Activated naive CD8-positive, alpha-beta T cell treated with anti-CD3 and anti-CD28 coated beads, Interleukin-2, amount 50 U/mL, for 24 hours (primary cell): ENCODE measurements around the gene EYA3.

Experiments
- ATAC-seq: fragments of 150-1000 bp; cut with Tn5 transposase; one replicate; pipeline ENCODE4 v1.10.0; 2021
- DNase-seq: peaks from one replicate; pipeline ENCODE4 v3.0.0; 2021
- H3K27ac Mint-ChIP-seq: one replicate; pipeline ENCODE4 v1.8.0; 2021; ENCODE audit warnings: mild to moderate bottlenecking, mixed read lengths
- H3K27me3 Mint-ChIP-seq: one replicate; pipeline ENCODE4 v1.8.0; 2021; ENCODE audit warnings: mixed read lengths
- H3K36me3 Mint-ChIP-seq: one replicate; pipeline ENCODE4 v1.8.0; 2021; ENCODE audit warnings: low read depth, mixed read lengths
- H3K4me1 Mint-ChIP-seq: one replicate; pipeline ENCODE4 v1.8.0; 2021; ENCODE audit warnings: mixed read lengths
- H3K4me3 Mint-ChIP-seq: one replicate; pipeline ENCODE4 v1.8.0; 2021; ENCODE audit warnings: mild to moderate bottlenecking, moderate library complexity, mixed read lengths
- H3K9me3 Mint-ChIP-seq: one replicate; pipeline ENCODE4 v1.8.0; 2021; ENCODE audit warnings: mixed read lengths

The EYA3 gene

DNA sequence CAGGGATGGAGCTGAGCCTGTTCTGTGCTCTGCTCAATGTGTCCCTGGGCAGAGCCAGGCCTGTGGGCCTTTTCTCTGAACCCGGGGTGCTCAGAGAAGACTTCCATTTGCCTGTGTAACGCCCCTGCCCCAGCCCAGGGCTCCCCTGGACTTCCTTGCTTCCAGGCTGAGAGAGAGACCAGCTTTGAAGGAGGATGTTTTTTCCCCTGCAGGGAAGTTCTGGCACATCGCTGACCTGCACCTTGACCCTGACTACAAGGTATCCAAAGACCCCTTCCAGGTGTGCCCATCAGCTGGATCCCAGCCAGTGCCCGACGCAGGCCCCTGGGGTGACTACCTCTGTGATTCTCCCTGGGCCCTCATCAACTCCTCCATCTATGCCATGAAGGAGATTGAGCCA is 143.4 kb downstream of the EYA3 start:
- peaks cover 17% of the 10 kb centered on the region for H3K4me1 Mint-ChIP-seq
- no peaks in the 10 kb centered on the region for H3K9me3 Mint-ChIP-seq
- no peaks in the 10 kb centered on the region for H3K36me3 Mint-ChIP-seq
- no peaks in the 10 kb centered on the region for H3K27me3 Mint-ChIP-seq
- no peak overlapping the region for H3K27ac Mint-ChIP-seq
- H3K4me3 Mint-ChIP-seq = no peak overlapping the region
- DNase-seq (no peak), ATAC-seq (no peak)

DNA sequence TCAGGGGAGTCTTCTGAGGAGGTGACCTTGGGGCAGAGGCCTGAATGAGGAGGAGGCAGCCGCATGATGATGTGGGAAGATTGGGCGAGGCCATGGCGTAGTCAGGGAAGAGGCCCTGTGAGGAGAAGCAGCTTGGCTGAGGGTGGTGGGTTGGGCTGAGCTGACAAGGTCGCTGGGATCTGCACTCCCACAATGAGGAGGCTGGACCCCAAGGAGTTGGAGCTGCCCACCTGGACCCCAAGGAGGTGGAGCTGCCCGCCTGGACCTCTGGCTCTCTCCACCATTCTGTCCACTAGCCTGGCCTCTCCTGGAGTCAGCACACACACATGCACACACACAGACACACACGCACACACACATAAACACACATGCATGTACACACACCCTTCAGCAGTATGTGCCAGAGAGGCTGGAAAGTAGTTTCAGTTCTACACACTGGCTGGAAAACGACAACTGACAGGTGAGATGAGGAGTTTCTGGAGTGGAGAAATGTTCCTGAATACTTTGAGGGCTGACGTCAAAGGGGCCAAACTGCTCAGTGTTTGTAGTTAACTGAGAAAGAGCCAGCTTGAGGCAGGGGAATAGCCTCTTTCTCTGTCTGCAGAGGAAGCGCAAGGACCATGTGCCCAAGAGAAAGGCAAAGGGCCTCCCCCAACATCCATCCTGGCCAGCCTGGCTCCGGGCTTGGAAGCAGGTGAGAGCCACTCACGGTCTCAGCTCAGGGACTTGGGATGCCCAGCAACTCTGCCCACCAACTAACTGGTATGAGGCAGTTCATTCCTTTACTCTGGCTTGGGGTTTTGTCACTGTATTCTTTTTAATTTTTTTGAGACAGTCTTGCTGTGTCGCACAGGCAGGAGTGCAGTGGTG is 146.5 kb downstream of the EYA3 start:
- Mint-ChIP-seq H3K4me3 (no peak overlapping the region), H3K27ac (no peak overlapping the region), H3K4me1 (peaks cover 17% of the 10 kb centered on the region), H3K27me3 (no peaks in the 10 kb centered on the region), H3K9me3 (no peaks in the 10 kb centered on the region), H3K36me3 (no peaks in the 10 kb centered on the region)
- ATAC-seq (no peak), DNase-seq (no peak)

- Mint-ChIP-seq H3K4me1 (peaks cover 17% of the 10 kb centered on the region), H3K4me3 (no peak overlapping the region), H3K27ac (no peak overlapping the region), H3K36me3 (no peaks in the 10 kb centered on the region), H3K9me3 (no peaks in the 10 kb centered on the region), H3K27me3 (peaks cover 2% of the 10 kb centered on the region)
- no peak for DNase-seq
- no peak for ATAC-seq
Measured at GRCh38 chr1:27940870-27941560, 147.4 kb downstream of the EYA3 start.

DNA sequence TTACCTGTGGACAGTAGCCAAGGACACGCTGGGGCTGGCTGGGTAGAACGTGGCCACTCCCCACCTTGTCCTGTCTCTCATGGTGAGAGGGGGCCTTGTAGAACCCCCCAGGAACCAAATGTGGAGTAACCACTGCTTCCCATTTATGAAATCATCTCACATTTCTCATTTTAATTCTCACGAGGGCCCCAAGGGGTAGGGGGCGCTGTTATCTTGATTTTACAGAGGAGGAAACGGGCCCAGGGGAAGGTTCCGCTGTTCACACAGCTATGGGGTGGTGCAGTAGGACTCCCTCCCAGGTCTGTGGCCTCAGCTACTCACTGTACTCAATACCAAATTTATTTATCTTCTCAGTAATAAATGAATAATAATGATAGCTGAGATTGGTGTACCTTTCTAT is 148.1 kb downstream of the EYA3 start:
- DNase-seq (peak; percentile 75), ATAC-seq (peak; percentile 83)
- Mint-ChIP-seq H3K27me3 (peaks cover 9% of the 10 kb centered on the region), H3K4me1 (peaks cover 22% of the 10 kb centered on the region), H3K4me3 (no peak overlapping the region), H3K36me3 (no peaks in the 10 kb centered on the region), H3K9me3 (no peaks in the 10 kb centered on the region), H3K27ac (no peak overlapping the region)

GRCh38 chr1:27938488-27938887 is 149.9 kb downstream of the EYA3 start:
- Mint-ChIP-seq H3K4me1 (peaks cover 26% of the 10 kb centered on the region), H3K36me3 (no peaks in the 10 kb centered on the region), H3K9me3 (no peaks in the 10 kb centered on the region), H3K27ac (no peak overlapping the region), H3K27me3 (peaks cover 15% of the 10 kb centered on the region), H3K4me3 (no peak overlapping the region)
- no peak for ATAC-seq
- no peak for DNase-seq

GRCh38 chr1:27937524-27937836 is 150.9 kb downstream of the EYA3 start:
- Mint-ChIP-seq H3K27ac (no peak overlapping the region), H3K36me3 (no peaks in the 10 kb centered on the region), H3K9me3 (no peaks in the 10 kb centered on the region), H3K4me1 (peaks cover 19% of the 10 kb centered on the region), H3K4me3 (no peak overlapping the region), H3K27me3 (peaks cover 17% of the 10 kb centered on the region)
- DNase-seq = no peak
- ATAC-seq = no peak

- no peak for ATAC-seq
Measured at GRCh38 chr1:27936370-27936769, 152.0 kb downstream of the EYA3 start.

DNA sequence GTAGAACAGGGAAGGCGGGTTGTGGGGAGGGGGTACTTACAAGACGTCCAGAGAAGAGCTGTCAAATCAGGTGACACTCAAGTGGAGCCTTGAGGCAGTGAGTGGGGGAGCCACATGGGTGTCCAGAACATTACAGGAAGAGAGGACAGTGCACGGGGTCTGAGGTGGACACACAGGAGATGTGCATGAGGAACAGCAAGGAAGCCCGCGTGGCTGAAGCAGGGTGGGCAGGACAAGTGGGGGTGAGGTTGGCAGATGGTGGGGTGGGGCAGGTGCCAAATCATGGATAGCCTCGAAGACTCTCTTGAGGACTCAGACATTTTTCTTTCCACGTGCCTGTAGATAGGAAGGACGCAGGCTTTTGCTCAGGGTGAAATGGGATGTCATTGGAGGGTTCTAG is 152.7 kb downstream of the EYA3 start:
- H3K4me3 Mint-ChIP-seq = peak overlapping the region; percentile 59

More at GRCh38 chr1:27936370-27936769, 152.0 kb downstream of the EYA3 start:
- Mint-ChIP-seq H3K9me3 (no peaks in the 10 kb centered on the region), H3K36me3 (no peaks in the 10 kb centered on the region), H3K4me3 (no peak overlapping the region), H3K27ac (no peak overlapping the region), H3K27me3 (peaks cover 17% of the 10 kb centered on the region), H3K4me1 (peaks cover 19% of the 10 kb centered on the region)
- no peak for DNase-seq

DNA sequence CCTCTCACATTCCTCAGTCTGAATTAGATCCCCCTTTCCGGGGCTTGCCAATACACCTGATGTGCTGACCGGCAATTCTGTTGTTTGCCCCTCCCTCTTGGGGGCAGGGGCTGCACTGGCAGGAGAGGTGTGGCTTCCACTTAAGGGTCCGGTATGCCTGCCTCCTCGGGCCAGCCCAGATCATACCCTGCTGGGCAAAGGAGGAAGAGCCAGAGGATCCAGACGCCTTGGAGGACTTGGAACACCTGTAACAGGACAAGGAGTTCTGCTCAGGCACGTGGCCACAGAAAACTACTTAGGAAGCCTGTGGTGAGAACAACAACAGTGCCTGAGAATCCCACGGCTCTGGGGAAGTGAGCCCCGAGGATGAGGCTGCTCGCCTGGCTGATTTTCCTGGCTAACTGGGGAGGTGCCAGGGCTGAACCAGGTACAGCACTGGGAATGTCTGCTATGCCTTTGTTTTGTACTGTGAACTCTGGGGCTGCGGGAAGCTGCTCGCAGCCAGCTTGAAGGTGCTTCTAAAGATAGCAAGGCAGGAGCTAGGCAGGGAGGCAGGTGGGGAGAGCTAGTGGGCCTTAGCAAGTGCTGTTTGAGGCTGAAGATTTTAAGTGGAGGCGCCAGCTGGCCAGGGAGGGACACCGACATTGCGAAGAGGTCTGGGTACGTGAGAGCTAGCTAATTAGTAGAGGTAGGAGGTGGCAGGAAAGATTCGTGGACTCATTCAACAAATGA is 153.4 kb downstream of the EYA3 start, which contains the start of gene SMPDL3B:
TSS of gene SMPDL3B (plus strand) at position 183 of the 732 bp plus-strand sequence. CDS start at position 367, 184 bp downstream.
- peak within 1 kb of the TSS; percentile 59 for H3K4me3 Mint-ChIP-seq
- H3K4me1 Mint-ChIP-seq = peaks cover 14% of the 10 kb centered on the region
- ATAC-seq (peak; percentile 58), DNase-seq (peak; percentile 20)
- no peaks in the 10 kb centered on the region for H3K36me3 Mint-ChIP-seq
- H3K27me3 Mint-ChIP-seq = peaks cover 17% of the 10 kb centered on the region
- no peak within 1 kb of the TSS for H3K27ac Mint-ChIP-seq
- H3K9me3 Mint-ChIP-seq = no peaks in the 10 kb centered on the region

More for the DNA sequence above, 152.7 kb downstream of the EYA3 start:
- Mint-ChIP-seq H3K4me1 (peaks cover 19% of the 10 kb centered on the region), H3K27me3 (peaks cover 17% of the 10 kb centered on the region), H3K9me3 (no peaks in the 10 kb centered on the region), H3K36me3 (no peaks in the 10 kb centered on the region), H3K27ac (no peak overlapping the region)
- no peak for ATAC-seq
- no peak for DNase-seq

GRCh38 chr1:27931759-27932158 is 156.7 kb downstream of the EYA3 start:
- no peaks in the 10 kb centered on the region for H3K36me3 Mint-ChIP-seq

GRCh38 chr1:27931184-27931583 is 157.2 kb downstream of the EYA3 start:
- Mint-ChIP-seq H3K27ac (no peak overlapping the region), H3K4me3 (no peak overlapping the region), H3K36me3 (no peaks in the 10 kb centered on the region), H3K27me3 (peaks cover 17% of the 10 kb centered on the region), H3K4me1 (peaks cover 14% of the 10 kb centered on the region), H3K9me3 (no peaks in the 10 kb centered on the region)
- ATAC-seq (no peak), DNase-seq (no peak)

More at GRCh38 chr1:27931759-27932158, 156.7 kb downstream of the EYA3 start:
- Mint-ChIP-seq H3K9me3 (no peaks in the 10 kb centered on the region), H3K4me1 (peaks cover 14% of the 10 kb centered on the region), H3K4me3 (no peak overlapping the region), H3K27me3 (peaks cover 17% of the 10 kb centered on the region), H3K27ac (no peak overlapping the region)
- DNase-seq (no peak), ATAC-seq (no peak)

DNA sequence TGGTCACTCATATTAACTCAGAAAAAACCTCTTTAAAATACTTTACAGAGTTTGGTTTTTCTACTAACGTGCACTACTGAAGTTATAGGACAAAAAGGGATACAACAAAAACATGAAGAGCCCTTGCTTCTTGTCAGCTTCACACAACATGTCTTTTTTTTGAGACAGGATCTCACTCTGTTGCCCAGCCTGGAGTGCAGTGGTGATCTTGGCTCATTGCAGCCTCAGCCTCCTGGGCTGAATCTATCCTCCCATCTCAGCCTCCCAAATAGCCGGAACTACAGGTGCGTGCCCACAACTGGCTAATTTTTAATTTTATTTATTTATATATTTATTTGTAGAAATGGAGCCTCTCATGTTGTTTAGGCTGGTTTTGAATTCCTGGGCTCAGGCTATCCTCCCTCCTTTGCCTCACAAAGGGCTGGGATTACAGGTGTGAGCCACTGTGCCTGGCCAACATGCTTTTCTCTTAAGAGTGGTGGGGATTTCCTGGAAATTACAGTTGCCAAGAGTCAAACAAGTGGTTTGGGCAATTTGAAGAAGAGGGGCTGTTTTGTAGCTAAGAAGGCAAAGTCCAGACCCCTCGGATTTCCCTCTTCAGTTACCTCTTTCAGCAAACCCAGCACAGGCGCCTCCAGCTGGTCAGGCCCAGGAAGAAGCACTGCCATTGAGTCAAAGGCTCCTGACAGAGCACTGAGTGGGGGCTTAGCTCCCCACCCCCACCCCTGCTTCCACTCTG is 160.0 kb downstream of the EYA3 start:
- H3K4me1 Mint-ChIP-seq = no peaks in the 10 kb centered on the region
- no peaks in the 10 kb centered on the region for H3K9me3 Mint-ChIP-seq
- no peak overlapping the region for H3K4me3 Mint-ChIP-seq
- no peak for DNase-seq
- no peaks in the 10 kb centered on the region for H3K36me3 Mint-ChIP-seq
- H3K27me3 Mint-ChIP-seq = peaks cover 2% of the 10 kb centered on the region
- no peak for ATAC-seq
- H3K27ac Mint-ChIP-seq = no peak overlapping the region

- no peak overlapping the region for H3K4me3 Mint-ChIP-seq
- no peak overlapping the region for H3K27ac Mint-ChIP-seq
- peaks cover 2% of the 10 kb centered on the region for H3K27me3 Mint-ChIP-seq
- H3K9me3 Mint-ChIP-seq = no peaks in the 10 kb centered on the region
- DNase-seq = no peak
- H3K4me1 Mint-ChIP-seq = no peaks in the 10 kb centered on the region
- H3K36me3 Mint-ChIP-seq = no peaks in the 10 kb centered on the region
- ATAC-seq = no peak
Measured at GRCh38 chr1:27922272-27922671, 166.1 kb downstream of the EYA3 start.
